RCC 7860 (cell line): Measurements from ENCODE around the gene TRIAP1.
A peak's percentile ranks its signal among the peaks of the same experiment; 100 is the strongest.
"Not testable (repeated sequence)": the region's sequence is repeated elsewhere in the genome, so short reads cannot be mapped to it uniquely, and the experiment has no call there.

Source experiments
- DNase-seq: peaks from one replicate; pipeline ENCODE4 v3.0.0-alpha.2; 2015; ENCODE audit warnings: low spot score
- FAIRE-seq: peaks from 2 replicates; lab custom pipeline; 2012; peaks lifted over from hg19 to GRCh38; lab: Jason Lieb, UNC

The TRIAP1 gene

GRCh38 chr12:120445911-120446843 is at the start of gene TRIAP1, which contains the start of gene GATC:
TSS of gene TRIAP1 (minus strand) at chr12:120446384. CDS start at chr12:120446372, 12 bp downstream.
TSS of gene GATC (plus strand) at chr12:120446444. CDS start at chr12:120446481, 37 bp downstream.
- DNase-seq (peak; percentile 59), FAIRE-seq (no peak)

- DNase-seq (no peak), FAIRE-seq (no peak)
Observed at GRCh38 chr12:120495186-120495730, 49.1 kb upstream of the TRIAP1 start.

- no peak for FAIRE-seq
- DNase-seq: no peak
Observed at GRCh38 chr12:120490833-120491512, 44.8 kb upstream of the TRIAP1 start.

GRCh38 chr12:120490325-120490724 is 44.1 kb upstream of the TRIAP1 start:
- FAIRE-seq (no peak), DNase-seq (no peak)

GRCh38 chr12:120489018-120489417 is 42.8 kb upstream of the TRIAP1 start:
- FAIRE-seq (no peak), DNase-seq (no peak)

GRCh38 chr12:120488057-120488640 is 42.0 kb upstream of the TRIAP1 start:
- no peak for DNase-seq
- no peak for FAIRE-seq

- not testable (repeated sequence) for FAIRE-seq, DNase-seq
Observed at GRCh38 chr12:120487552-120487951, 41.4 kb upstream of the TRIAP1 start.

- FAIRE-seq (no peak), DNase-seq (no peak)
Observed at GRCh38 chr12:120485961-120486881, 40.0 kb upstream of the TRIAP1 start.

GRCh38 chr12:120483621-120484020 is 37.4 kb upstream of the TRIAP1 start:
- FAIRE-seq (no peak), DNase-seq (no peak)

- DNase-seq (no peak), FAIRE-seq (no peak)
Observed at GRCh38 chr12:120481022-120481767, 35.0 kb upstream of the TRIAP1 start.

GRCh38 chr12:120480211-120480610 is 34.0 kb upstream of the TRIAP1 start:
- FAIRE-seq: no peak
- no peak for DNase-seq

- FAIRE-seq: no peak
- DNase-seq: no peak
Observed at GRCh38 chr12:120479458-120479857, 33.3 kb upstream of the TRIAP1 start.

- DNase-seq: no peak
Observed at GRCh38 chr12:120475643-120476042, 29.5 kb upstream of the TRIAP1 start.

GRCh38 chr12:120474616-120474960 is 28.4 kb upstream of the TRIAP1 start:
- peak; percentile 90 for FAIRE-seq
- peak; percentile 90 for DNase-seq

More at GRCh38 chr12:120475643-120476042, 29.5 kb upstream of the TRIAP1 start:
- FAIRE-seq: no peak

- DNase-seq: no peak
- no peak for FAIRE-seq
Observed at GRCh38 chr12:120473807-120474615, 27.8 kb upstream of the TRIAP1 start.

GRCh38 chr12:120472521-120472920 is 26.3 kb upstream of the TRIAP1 start:
- no peak for FAIRE-seq

GRCh38 chr12:120470150-120470784 is 24.1 kb upstream of the TRIAP1 start:
- FAIRE-seq: no peak
- peak; percentile 6 for DNase-seq

More at GRCh38 chr12:120472521-120472920, 26.3 kb upstream of the TRIAP1 start:
- no peak for DNase-seq
